HG02798 (cell line): ENCODE results near the gene ATP8B4.

Source experiments
- ATAC-seq: cut with Tn5 transposase; IDR thresholded peaks from one replicate; pipeline ENCODE4 v1.9.1; 2021; ENCODE audit warnings: mild to moderate bottlenecking; ENCODE audit not compliant: unreplicated experiment, poor library complexity

Gene ATP8B4

GRCh38 chr15:49902685-49903501 lies 216.1 kb downstream of the ATP8B4 start:
- ATAC-seq: no peak

- no peak for ATAC-seq
Measured at GRCh38 chr15:49901996-49902684, 216.9 kb downstream of the ATP8B4 start.

GRCh38 chr15:49901321-49901720 lies 217.7 kb downstream of the ATP8B4 start:
- no peak for ATAC-seq

DNA sequence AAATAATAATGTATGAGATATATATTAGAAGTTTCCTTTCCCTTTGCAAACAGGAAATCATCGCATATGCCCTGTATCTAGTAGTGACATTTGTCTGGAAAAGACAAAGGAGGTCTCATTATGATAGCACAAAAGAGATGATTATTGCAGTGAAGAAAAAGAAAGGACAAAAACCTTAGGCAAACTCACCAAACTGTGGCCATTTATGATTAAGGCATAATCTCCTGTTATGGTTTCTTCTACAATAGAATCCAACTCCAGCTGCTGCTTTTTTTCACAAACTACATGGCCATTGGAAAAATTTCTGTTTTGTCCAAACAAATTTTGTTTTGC lies 218.2 kb downstream of the ATP8B4 start:
- ATAC-seq: no peak

DNA sequence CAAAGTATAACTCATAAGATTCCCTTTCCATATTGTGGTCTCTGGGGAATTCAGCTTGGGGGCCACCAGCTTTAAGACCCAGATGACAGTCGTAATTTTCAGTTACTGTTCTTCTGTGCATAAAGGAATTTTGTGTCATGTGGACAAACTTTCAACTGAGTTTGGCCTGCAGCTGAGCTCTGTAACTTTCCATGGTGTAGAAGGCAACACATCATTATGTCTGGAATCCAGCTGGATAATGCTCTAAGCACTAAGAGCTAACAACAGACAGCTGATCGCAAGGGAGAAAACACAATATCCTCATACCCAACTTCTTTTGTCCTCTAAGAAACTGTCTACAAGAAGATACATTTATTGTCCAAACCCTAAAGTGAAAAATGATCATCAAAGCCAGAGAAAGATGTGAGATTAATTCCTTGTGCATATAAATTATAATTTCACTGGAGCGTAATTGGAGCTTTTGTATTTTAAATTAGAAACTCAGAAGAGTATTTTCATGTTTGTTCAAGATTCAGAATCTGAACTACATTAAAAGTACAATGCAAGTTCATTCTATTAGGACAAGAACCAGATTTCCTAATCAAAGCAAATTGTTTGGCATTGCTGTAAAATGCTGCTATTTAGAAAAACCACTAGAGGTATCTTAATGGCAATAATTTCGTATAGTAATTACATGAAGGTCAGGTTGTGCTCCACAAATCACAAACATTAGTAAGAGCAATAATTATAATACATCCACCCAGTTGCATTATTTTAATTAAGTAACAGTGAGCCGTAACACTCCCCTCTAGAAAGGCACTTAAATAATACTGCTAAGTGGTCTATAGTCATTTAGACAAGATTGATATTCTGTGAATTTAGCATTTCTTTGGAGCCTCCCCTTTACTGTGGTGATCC lies 218.8 kb downstream of the ATP8B4 start:
- no peak for ATAC-seq

- no peak for ATAC-seq
Measured at GRCh38 chr15:49898575-49899283, 220.3 kb downstream of the ATP8B4 start.

GRCh38 chr15:49898097-49898496 lies 220.9 kb downstream of the ATP8B4 start:
- no peak for ATAC-seq

- no peak for ATAC-seq
Measured at GRCh38 chr15:49895347-49896223, 223.4 kb downstream of the ATP8B4 start.

GRCh38 chr15:49890689-49891088 lies 228.3 kb downstream of the ATP8B4 start:
- no peak for ATAC-seq

- ATAC-seq: no peak
Measured at GRCh38 chr15:49889536-49889935, 229.5 kb downstream of the ATP8B4 start.

GRCh38 chr15:49888734-49889133 lies 230.3 kb downstream of the ATP8B4 start:
- no peak for ATAC-seq

DNA sequence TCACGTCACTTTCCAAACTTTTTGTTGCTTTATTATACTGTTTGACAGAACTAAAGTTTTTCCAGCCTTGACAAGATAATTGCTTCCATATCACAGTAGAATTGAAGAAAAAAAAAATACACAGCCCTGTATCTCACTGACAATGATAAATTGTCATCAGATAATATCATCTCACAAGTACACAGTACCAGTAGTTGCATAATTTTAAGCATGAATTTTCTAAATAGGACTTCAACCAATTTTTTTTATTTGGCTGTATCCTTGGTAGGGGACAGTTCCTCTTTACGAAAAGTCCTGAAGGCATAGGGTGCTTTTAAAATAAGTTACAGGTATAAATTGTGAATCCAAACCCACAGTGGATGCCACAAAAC lies 230.7 kb downstream of the ATP8B4 start:
- ATAC-seq: no peak

DNA sequence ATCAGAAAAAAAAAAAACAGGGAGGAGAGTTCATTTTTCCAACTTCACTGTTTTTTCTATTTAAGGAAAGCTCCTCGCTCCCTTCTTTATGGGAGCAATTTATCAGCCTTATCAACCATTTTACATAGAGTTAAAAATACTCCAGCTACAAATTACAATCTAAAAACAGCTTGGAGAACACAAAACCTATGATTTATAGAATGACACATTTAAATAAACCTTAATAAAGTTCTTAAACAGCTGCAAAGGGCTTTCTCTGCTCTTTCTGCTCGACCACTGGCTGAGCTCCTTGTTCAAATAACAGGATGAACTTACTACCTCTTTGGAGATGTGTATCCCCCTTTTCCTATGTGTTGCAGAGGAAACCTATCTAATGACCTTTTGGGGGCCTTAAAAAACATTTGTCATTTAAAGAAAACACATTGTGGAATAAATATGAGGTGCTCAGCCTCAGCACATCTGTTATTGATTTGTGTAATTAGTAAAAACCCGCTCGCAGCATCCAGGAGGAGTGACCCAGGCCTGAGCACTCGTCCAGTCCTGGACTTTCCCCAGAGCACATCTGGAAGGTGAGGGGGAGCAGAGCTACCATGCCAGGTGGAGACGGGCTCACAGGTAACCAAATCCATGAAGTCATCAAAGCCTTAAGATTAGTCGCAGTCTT lies 231.2 kb downstream of the ATP8B4 start:
- no peak for ATAC-seq

GRCh38 chr15:49883121-49883520 lies 235.9 kb downstream of the ATP8B4 start:
- no peak for ATAC-seq

- no peak for ATAC-seq
Measured at GRCh38 chr15:49881866-49882265, 237.2 kb downstream of the ATP8B4 start.

DNA sequence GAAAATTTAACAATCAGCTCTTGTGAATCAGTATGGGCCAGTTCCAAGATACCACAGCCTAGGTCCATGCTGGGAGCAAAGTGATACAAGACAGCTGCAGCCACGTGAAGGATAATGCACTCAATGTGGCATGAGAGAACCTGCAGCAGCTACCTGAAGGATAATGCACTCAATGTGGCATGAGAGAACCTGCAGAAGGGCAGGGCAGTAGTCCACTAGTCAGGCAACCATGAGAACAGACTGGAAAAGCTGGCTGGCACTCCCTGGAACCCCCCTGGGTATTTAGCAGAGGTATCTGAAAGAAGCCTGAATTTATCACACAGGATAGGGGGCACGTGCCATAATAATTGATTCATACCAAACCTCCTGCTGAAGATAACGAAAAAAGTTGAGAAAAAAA lies 237.6 kb downstream of the ATP8B4 start:
- no peak for ATAC-seq

DNA sequence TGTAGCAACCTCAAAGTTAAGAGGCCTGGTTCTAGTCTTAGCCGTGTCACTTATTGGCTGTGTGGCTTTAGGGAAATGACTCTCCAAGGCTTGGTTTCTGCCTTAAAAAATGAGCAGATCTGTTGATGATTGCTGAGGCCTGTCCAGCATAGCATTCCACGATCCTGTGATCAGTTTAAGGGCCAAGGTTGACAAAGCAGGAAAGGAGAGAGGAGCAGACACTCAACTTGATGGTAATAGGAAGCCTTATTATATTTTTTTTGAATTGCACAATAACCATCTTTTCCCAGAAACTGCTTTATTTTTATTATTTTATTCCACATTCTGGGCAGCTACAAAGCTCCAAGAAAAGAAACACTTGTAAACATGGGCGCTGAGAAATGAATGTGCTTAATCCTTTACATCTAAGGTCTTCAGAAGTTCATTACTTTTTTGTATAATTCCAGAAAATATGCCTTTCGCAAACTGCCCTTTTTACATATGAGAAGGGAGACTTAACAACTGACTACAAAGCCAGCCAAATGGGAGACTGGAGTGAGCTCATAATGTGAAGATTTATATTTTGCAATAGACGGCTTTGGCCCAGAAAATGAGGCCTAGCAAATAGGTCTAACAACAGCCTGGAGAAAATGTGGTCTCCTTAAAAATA lies 241.0 kb downstream of the ATP8B4 start:
- ATAC-seq: no peak

DNA sequence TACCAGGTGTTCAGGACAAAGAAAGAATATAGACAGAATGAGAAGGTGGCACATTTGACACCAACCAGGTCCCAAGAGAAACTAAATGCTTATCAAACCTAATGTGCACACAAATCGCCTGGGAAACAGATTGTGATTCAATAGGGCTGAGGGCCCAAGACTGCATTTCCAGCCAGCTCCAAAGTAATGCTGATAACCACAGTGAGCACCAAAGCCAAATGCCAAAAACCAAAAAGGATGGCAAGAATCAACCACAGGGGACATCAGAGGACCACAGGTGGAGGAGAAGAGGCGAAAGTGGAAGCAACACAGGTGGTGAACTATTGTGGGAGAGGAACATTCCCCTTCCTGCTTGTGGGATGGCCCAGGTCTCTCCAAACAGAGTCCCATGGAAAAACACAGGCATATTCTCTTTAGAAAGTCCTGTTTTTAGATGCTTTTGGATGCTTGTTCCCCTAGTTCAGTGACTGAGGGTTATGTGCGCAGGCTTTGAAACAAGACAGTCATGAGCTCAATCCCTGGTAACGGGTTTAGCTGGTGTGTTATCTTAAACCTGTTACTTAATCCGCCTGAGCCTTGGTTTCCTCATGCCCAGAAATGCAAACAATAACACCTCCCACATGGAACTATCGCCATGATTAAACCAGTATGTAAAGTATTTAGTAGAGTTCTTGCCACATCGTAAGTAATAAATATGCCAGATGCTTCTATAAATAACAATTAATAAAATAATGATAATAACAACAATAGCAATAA lies 241.7 kb downstream of the ATP8B4 start:
- ATAC-seq: no peak
